Neutrophil (primary cell): ENCODE results near the gene KPNA4.

ENCODE experiments used
- H3K27ac ChIP-seq: fragments of 200-600 bp; sonication (generic); 2 replicates; pipeline ENCODE4 v1.5.1; 2016; ENCODE audit warnings: mild to moderate bottlenecking, moderate library complexity
- H3K27me3 ChIP-seq: fragments of 200-600 bp; sonication (generic); 2 replicates; pipeline ENCODE4 v1.6.0; 2016; ENCODE audit warnings: mild to moderate bottlenecking
- H3K36me3 ChIP-seq: fragments of 200-600 bp; sonication (generic); 2 replicates; pipeline ENCODE4 v1.5.1; 2017
- H3K4me1 ChIP-seq, 2 experiments: fragments of 200-600 bp in 1 of 2; sonication (generic) in 1 of 2; 1 replicate in 1 of 2; 2 replicates in 1 of 2; pipeline versions ENCODE4 v1.5.1 to v1.6.1; 2013 to 2016; ENCODE audit warnings: low read depth in 1 of 2, low read length in 1 of 2, mild to moderate bottlenecking in 1 of 2, moderate library complexity in 1 of 2; ENCODE audit not compliant: control insufficient read depth in 1 of 2, insufficient read depth in 1 of 2
- H3K4me3 ChIP-seq, 2 experiments: fragments of 200-600 bp in 1 of 2; sonication (generic) in 1 of 2; 1 replicate in 1 of 2; 2 replicates in 1 of 2; pipeline ENCODE4 v1.5.1; 2013 to 2016; ENCODE audit warnings: low read depth in 1 of 2, low read length in 1 of 2, mild to moderate bottlenecking in 1 of 2, moderate library complexity in 1 of 2
- H3K9me3 ChIP-seq: fragments of 200-600 bp; sonication (generic); 2 replicates; pipeline ENCODE4 v1.5.1; 2016
- CTCF ChIP-seq: fragments of 200-600 bp; sonication (generic); IDR thresholded peaks from 2 replicates; pipeline ENCODE4 v1.5.1; 2016; ENCODE audit warnings: antibody characterized with exemption

KPNA4 gene

GRCh38 chr3:160588023-160588422 is 22.7 kb upstream of the KPNA4 start:
- Histone ChIP-seq H3K36me3 (no peaks in the 10 kb centered on the region), H3K4me1 (no peaks in the 10 kb centered on the region), H3K27me3 (no peaks in the 10 kb centered on the region), H3K27ac (no peak overlapping the region), H3K9me3 (no peaks in the 10 kb centered on the region), H3K4me3 (no peak overlapping the region)
- no peak for TF ChIP-seq CTCF

- no peaks in the 10 kb centered on the region for H3K36me3 ChIP-seq
- no peak for TF ChIP-seq CTCF
- H3K27me3 ChIP-seq, result no peaks in the 10 kb centered on the region
- no peak overlapping the region for H3K27ac ChIP-seq
- H3K9me3 ChIP-seq, result no peaks in the 10 kb centered on the region
- H3K4me3 ChIP-seq, result no peak overlapping the region
- H3K4me1 ChIP-seq, result no peaks in the 10 kb centered on the region
Observed at GRCh38 chr3:160587105-160587504, 21.7 kb upstream of the KPNA4 start.

- Histone ChIP-seq H3K4me3 (no peak overlapping the region), H3K4me1 (no peaks in the 10 kb centered on the region), H3K27ac (no peak overlapping the region), H3K27me3 (no peaks in the 10 kb centered on the region), H3K9me3 (no peaks in the 10 kb centered on the region), H3K36me3 (no peaks in the 10 kb centered on the region)
- no peak for TF ChIP-seq CTCF
Observed at GRCh38 chr3:160586679-160587078, 21.3 kb upstream of the KPNA4 start.

- Histone ChIP-seq H3K4me3 (no peak overlapping the region), H3K27ac (no peak overlapping the region), H3K9me3 (no peaks in the 10 kb centered on the region), H3K4me1 (no peaks in the 10 kb centered on the region), H3K36me3 (no peaks in the 10 kb centered on the region), H3K27me3 (no peaks in the 10 kb centered on the region)
- no peak for TF ChIP-seq CTCF
Observed at GRCh38 chr3:160583451-160583850, 18.1 kb upstream of the KPNA4 start.

DNA sequence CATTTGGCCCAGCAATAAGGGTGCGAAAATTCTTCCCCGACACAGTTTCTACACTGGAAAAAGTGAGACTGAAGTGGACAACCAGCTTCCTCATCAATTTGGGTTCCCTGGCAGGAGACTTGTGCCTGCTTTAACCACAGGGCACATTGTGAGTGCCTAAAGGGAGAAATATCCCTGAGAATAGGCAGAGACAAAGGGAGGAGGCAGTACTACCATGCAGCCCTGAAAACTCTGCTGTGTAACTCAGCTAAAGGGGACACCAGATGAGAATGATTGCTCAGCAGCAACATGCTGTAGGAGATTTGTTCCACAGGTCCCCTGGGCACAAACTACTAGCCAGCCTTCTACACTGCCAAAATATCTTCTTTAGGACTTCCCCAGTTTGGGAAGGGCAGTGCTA is 15.6 kb upstream of the KPNA4 start:
- Histone ChIP-seq H3K4me1 (no peaks in the 10 kb centered on the region), H3K27me3 (no peaks in the 10 kb centered on the region), H3K9me3 (no peaks in the 10 kb centered on the region), H3K27ac (no peak overlapping the region), H3K4me3 (no peak overlapping the region), H3K36me3 (no peaks in the 10 kb centered on the region)
- no peak for TF ChIP-seq CTCF

GRCh38 chr3:160577556-160578195 is 12.3 kb upstream of the KPNA4 start:
- Histone ChIP-seq H3K27me3 (no peaks in the 10 kb centered on the region), H3K4me3 (no peak overlapping the region), H3K36me3 (no peaks in the 10 kb centered on the region), H3K27ac (no peak overlapping the region), H3K9me3 (no peaks in the 10 kb centered on the region), H3K4me1 (no peaks in the 10 kb centered on the region)
- no peak for TF ChIP-seq CTCF
